Measurements from ENCODE around the gene ARFGAP1.

GRCh38 chr20:63264519-63264918, 8.1 kb upstream of the ARFGAP1 start:
- TF ChIP-seq CTCF (IDR thresholded peaks at IDR 0.05) (no peak), POLR2A (IDR thresholded peaks at IDR 0.05) (no peak)
